ENCODE data around the gene MPP4. TPM values are rescaled to one million over a fixed set of nuclear protein-coding genes. Genes with fewer than 3 reads are reported as not detected.

Gene MPP4, protein sequence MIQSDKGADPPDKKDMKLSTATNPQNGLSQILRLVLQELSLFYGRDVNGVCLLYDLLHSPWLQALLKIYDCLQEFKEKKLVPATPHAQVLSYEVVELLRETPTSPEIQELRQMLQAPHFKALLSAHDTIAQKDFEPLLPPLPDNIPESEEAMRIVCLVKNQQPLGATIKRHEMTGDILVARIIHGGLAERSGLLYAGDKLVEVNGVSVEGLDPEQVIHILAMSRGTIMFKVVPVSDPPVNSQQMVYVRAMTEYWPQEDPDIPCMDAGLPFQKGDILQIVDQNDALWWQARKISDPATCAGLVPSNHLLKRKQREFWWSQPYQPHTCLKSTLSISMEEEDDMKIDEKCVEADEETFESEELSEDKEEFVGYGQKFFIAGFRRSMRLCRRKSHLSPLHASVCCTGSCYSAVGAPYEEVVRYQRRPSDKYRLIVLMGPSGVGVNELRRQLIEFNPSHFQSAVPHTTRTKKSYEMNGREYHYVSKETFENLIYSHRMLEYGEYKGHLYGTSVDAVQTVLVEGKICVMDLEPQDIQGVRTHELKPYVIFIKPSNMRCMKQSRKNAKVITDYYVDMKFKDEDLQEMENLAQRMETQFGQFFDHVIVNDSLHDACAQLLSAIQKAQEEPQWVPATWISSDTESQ
- total RNA-seq, result 9.0 TPM in 2 replicates

DNA sequence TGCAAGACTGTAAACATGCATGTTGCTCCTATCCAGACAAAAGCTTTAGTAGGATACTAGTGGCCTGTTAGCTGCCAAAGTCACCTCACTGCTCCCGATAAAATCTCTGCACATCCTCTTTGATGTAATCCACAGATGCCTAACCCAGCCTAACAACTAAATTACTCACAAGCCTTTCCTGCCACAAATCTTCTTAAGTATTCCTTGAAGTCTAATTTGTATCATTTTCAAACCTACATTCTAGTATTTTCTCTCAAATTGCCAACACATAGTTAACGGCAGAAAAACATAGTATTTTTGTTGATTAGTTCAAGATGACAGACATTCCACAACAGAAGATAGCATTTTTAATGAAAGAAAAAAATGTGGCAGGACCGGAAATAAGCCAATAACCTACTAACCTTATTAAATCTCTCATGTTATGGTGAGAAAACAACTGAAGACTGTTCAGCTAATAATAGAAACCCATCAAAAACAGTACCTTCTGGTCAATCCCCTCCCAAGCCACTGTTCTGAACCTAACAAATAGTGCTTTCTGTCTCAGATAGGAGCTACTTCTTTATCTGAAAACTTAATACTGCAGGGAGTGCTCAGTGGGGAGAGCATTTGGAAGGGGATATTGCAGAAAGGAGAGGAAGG, at the start of gene MPP4:
Gene MPP4 (minus strand): TSS at position 57 of the 639 bp plus-strand sequence. CDS start 4,690 bp downstream, outside the sequence.
- DNase-seq (ENCODE audit: low read depth, low spot score), result no peak

DNA sequence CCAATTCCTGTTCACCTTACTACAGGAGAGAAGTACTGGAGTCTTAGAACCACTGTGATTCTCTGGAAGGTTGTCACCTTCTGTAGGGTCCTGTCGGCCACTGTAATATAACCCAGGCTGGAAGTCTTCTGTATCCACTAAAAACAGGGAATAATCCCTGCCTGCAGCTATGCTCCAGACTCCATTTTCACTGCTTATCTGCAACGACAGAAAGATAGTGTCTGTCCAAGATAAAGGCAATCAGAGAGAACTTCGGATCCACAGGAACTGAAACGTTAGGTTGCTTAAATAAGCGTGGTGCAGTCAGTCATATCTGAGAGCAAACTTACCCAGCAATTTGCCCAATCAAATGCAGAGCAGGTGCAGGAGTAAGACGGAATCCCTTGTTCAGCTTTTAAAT, 48.1 kb upstream of the MPP4 start:
- DNase-seq (ENCODE audit: low read depth, low spot score), result no peak

DNA sequence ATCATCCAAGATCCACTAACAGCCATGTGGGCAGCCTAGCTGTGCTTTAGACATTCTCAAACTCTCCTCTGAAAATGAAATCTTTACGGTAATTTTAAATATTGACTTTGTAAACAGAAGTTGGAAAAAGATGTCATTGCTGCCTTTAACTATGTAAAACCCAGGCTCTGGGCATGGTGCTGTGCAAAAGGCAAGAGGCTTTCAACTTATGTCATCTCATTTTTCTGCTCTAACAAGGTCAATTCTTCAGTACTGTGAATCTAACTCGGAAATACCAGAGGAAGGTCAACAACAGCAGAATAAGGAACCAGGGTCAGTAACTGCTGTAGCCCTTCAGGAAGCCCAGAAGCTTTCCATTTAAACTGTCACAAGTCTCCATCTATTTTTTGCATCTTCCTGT, 37.0 kb upstream of the MPP4 start:
- peak; percentile 56 for DNase-seq (ENCODE audit: low read depth, low spot score)

DNA sequence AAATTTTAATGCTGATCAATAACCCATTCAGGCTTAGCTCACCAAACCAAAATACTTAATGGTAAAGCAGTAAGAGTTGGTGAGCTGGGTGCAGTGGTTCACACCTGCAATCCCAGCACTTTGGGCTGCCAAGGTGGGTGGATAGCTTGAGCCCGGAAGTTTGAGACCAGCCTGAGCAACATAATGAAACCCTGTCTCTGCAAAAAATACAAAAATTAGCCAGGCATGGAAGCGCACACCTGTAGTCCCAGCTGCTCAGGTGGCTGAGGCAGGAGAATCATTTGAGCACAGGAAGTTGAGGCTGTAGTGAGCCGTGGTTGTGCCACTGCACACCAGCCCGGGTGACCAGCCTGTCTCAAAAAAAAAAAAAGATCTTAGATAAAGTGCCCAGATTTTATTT, 35.7 kb upstream of the MPP4 start:
- no peak for DNase-seq (ENCODE audit: low read depth, low spot score)

DNA sequence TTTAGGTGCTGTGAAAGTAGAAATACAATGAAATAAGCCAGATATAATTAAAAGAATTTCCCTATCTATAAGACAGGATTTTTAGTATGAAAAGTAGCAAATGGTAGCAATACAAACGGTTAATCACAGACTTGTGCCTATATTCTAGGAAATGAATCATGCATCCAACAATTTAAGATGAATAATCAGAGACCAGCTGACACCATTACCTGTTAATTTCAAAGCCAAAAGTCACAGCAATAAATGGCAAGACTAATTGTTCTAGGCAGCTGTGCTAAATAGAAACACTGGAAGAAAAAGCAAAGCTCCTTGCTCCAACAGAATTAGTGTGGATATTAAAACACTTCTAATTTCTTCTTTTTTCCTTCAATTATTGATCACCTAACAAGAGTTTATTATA, 35.1 kb upstream of the MPP4 start:
- peak; percentile 33 for DNase-seq (ENCODE audit: low read depth, low spot score)

DNA sequence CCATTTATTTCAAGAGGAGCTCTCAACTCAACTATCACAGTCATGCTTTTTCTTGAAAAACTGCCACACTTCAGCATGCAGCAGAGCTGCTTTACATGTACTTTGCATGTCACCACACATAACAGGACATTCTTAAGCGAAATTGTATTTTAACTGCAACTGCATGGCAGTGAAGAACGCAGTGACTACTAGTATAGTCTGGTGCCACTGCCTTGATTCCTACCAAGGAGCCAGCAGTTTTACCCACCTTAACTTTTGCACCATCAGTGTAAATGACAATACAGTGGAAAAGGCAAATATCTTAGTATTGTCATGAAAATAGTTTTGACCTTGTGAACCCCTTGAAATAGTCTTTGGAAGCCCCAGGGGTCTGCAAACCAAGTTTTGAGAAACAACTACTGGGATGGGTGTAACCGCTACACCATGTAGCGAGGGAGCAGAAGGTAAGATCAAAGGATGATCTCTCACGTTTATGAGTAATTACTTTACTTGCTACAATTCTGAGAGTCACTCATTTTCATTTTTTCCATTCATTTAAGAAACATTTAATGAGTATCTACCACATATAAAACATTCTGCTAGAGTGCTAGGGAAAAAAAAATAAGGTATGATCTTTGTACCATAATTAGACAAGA, 32.3 kb upstream of the MPP4 start:
- DNase-seq (ENCODE audit: low read depth, low spot score), result no peak

DNA sequence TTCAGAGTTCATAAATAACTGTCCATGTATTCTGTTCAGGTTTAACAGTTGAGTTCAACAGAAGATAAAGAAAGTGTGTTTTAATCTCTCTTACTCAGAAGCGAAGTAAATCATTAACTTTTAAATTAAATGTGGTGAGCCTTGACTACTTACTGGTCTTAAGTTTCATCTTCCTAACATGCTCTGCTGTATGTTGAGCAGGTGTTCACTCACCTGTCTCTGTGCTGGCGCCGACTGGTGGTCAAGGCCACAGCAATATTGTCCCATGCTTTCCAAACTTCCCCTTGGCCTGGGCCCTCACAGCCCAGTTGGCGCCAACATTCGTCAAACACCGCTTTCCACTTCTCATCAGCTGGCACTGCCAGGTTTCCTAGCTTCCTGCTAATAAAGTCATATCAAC, 17.0 kb upstream of the MPP4 start:
- no peak for DNase-seq (ENCODE audit: low read depth, low spot score)

DNA sequence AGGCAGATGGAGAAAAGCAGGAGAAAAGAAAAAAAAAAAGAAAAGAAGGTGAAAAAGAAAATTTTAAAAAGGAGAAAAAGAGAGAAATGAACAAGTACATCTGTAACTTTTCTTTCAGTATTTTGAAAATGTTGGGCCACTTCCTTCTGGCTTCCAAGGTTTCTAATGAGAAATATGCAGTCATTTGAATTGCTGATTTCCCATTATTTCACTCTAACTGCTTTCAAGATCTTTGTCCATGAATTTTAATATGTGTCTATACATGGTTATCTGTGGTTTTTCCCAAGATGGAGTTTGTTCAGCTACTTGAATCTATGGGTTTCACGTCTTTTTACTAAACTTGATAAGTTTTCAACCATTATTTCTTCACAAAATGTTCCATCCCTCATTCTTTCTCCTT, 14.3 kb upstream of the MPP4 start:
- DNase-seq (ENCODE audit: low read depth, low spot score), result no peak

DNA sequence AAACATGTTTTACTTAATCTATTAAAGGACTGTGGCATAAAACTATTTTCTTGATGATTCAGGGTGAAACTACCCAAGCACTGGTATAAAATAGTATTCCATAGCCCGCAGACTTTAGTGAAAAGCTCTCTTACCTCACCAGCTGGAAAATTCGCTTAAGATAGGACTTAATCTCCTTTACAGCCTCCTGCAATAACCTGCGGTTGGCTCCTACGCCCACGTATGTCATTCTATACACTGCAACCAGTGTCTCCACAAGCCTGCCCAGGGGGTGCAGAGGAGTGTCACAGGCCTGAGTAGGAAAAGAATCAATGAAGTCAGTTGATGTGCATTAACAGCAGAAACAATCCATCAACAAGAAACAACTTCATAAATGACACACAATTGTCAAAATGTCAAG, 11.3 kb upstream of the MPP4 start:
- DNase-seq (ENCODE audit: low read depth, low spot score), result no peak

DNA sequence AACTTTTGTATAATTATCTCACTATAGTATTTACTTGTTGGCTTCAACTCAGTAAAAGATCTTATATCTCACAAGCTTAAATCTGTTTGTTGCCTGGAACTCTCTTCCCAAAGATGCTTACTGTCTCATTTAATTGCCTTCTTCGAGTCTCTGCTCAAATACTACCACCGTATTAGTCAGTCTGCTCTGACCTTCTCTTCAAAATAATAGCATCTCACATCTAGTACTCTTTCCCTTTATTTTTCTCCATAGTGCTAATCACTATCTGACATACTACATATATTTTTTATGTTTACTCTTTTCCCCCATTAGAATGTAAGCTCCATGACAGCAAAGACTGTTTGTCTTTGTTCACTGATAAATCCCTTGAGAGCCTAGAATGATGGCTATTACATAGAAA, 10.6 kb upstream of the MPP4 start:
- DNase-seq (ENCODE audit: low read depth, low spot score), result no peak

DNA sequence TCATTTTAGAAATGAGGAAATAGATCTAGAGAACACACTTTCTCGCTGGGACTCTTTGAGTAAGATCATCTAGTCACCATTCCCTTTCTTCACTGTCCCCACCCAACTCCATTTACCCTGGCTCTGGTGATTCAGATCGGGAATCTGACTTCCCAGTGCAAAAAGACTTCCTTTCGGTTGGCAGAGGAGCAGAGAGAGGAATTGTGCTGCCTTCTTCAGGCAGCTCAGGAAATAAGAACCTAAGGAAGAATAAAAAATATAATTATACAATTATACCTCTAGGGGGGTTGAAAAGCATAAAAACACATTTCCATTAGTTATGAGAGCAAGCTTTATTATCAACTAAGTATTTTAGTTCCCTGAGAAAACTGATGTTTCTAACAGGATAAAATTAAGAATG, 9.3 kb upstream of the MPP4 start:
- no peak for DNase-seq (ENCODE audit: low read depth, low spot score)

DNA sequence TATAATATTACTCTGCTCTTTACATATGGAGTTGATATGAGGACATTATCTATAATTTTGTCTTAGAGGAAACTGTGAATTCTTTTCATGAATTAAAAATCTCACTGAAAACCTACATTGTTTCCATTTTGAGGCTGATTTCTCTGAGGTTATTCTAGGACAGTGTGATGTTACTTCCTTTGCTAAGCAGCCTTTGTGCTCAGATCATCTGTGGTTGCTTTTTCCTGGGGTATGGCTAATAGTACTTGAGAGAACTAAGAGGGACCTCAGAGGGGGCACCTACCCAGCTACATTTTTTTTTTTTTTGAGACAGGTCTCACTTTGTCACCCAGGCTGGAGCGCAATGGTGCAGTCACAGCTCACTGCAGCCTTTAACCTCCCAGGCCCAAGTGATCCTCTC, 8.7 kb upstream of the MPP4 start:
- no peak for DNase-seq (ENCODE audit: low read depth, low spot score)

DNA sequence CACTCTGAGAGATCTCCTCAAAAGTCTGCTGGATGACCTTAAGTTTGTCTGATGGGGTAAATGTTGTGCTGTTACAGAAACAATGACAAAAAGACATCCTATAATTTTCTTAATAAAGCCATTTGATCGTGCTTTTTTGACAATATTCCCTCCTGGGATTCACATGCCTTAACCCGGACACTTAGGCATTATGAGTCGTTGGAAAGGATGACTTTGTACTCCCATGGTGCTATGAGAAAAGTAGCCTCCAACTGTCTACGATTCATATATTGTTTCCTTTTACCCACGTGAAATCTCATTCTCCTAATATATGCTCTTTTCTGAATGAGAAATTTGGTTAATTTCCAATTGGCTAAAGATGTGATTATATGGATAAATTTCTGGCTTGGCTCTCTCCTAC, 6.1 kb upstream of the MPP4 start:
- no peak for DNase-seq (ENCODE audit: low read depth, low spot score)

DNA sequence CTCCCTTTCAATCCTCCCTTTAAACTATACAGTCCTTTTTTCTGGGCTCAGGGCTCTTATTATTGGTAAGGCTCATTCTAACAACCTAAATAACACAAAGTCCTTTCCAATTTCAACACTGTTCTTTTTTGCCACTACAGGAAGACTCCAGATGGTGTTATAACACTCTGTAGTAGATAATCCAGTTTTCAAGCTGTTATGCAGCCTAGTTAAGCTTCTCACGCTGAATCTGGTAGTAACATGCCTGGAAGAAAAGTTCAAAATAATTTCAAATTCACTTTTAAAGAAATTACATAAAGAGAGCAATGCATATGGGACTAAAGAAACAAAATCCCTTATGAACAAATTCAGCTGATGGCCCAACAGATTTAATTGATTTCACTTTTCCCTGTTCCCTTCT, 3.2 kb upstream of the MPP4 start:
- DNase-seq (ENCODE audit: low read depth, low spot score), result no peak

DNA sequence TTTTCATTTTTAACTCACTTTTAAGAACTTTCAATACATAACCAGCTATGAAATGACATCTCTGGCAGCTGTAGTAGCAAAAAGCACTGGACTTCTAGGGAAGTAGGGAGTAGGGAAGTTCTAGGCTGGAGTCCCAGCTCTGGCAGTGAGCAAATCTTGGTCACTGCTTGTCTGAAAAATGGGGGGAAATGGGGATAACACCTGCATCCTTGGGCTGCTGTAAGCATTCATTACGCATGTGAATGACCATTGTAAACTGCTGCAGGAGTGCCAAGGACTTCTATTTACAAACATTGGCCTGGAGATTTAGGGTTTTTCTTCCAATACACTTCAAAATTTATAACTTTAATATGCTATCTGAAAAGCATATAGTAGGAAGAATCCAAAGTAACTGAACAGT, 972 bp upstream of the MPP4 start:
- no peak for DNase-seq (ENCODE audit: low read depth, low spot score)

DNA sequence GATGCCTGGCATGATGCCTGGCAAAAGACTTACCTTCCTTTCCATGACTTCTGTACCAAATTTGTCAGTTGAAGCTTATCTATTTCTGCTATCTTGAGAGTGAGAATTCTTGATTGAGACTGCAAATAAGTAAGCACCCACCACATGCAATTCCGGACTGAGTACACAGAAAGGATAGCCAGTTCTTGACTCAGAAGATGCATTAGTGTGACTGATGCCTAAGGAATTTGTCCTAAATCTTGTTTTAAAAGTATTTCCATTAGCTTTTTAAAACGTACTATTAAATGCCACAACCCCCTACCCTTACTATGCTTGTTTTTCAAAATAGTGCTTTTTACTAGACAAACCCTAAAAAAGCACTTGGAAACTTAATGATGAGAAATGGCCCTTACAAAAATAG, 545 bp downstream of the MPP4 start:
- peak; percentile 66 for DNase-seq (ENCODE audit: low read depth, low spot score)

DNA sequence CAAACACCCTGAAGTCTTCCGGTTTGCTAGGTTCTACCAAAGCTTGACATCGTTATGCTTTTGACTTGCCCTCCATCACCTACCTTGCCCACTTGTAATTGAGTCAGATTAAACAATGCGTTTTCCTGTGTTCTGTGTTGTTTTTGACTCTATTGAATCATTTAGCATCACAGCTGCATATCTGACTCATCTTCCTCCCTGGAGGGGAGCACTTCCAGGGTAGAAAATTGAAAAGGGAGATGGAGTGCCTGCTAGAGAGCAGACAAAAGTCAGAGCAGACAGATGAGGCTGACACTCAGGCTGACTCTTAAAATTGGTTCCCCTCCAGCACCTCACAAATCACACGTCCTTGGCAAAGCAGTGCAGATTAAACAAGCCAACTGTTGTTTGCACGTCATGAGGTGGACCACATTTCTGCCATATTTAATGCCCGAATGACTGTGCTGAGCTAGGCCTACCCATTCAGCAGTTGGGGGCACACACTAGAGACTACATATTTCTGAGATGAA, 2.2 kb downstream of the MPP4 start:
- DNase-seq (ENCODE audit: low read depth, low spot score), result peak; percentile 86

DNA sequence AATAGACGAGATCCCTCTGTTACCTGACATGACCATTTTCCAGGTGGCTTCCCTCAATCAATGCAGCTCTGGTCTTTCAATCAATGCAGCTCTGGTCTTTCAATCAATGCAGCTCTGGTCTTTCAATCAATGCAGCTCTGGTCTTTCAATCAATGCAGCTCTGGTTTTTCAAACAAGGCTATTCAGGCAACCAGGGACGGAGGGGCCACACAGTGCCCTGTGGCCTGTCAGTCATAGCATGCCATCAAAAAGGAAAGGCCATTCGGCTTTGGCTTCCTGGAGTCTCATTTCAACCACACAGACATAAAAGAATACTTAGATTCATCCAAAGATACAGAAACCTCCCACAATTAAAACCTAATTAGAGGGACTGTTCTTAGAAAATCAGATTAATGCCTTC, 13.3 kb downstream of the MPP4 start:
- no peak for DNase-seq (ENCODE audit: low read depth, low spot score)

DNA sequence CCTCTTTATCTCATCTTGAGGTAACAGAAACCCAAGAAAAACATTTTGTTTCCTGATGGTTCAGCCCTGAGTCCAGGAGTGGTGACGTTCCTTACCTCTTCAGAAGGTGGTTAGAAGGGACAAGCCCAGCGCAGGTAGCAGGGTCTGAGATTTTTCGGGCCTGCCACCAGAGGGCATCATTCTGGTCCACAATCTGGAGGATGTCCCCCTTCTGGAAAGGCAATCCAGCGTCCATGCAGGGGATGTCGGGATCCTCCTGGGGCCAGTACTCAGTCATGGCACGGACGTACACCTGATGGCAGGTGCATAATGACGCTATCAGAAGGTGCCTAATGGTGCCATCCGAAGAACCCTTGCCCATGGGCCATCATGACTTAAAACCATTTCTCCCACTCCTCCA, 17.7 kb downstream of the MPP4 start:
- DNase-seq (ENCODE audit: low read depth, low spot score), result no peak

DNA sequence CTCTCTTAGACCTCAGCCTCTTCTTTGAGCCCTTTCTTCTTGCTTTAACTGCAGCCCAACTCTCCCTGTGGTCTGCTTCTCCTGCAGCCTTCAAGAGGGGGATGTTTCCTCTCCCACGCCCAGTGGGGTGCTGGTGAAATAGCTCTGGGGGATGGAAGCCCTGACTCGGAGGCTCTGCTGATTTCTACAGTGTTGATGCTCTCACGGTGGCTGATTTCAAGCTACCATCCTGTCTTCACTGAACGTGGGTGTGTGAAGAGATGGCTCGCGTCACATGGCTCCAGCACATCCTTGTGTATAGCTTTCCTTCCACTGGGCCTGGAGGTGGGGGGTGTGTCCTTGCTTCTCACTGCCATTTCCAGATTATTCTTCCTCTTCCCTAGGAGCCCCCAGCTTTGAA, 20.0 kb downstream of the MPP4 start:
- DNase-seq (ENCODE audit: low read depth, low spot score), result no peak

DNA sequence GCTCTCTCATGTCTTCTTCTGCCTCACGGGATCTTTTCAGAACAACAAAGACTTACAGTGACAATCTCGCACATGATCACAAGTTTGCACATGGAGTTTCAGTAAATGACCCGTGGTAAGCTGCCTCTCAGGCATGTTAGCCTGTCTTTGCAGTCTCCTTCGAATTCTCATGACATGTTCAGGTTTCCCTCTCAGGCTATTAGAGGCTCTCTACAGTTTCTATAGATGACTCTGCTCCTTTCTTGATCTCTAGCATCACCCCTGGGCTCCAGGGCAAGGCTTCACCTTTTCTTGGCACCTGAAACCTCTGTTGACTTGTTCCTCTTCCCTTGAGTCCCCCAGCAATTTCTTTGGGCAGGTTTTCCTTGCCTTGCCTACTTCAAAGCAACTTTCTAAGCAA, 23.0 kb downstream of the MPP4 start:
- no peak for DNase-seq (ENCODE audit: low read depth, low spot score)

DNA sequence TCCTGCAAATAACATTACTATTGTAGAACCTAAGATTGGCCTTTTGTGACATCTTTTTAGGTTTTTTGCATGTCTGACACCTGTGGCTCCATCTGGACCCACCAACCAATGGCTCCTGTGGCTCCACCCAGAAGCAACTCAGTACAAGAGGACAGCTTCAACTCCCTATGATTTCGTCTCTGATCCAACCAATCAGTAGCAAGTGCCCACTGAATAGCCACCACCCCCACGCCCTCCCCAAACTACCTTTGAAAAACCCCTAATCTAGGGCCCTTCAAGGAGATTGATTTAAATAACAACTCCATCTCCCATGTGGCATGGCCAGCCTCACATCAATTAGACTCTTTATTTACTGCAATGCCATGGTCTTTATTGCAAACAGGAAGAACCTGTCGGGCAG, 23.6 kb downstream of the MPP4 start:
- no peak for DNase-seq (ENCODE audit: low read depth, low spot score)

Data from pulmonary artery endothelial cell (primary cell).